Stimulated activated naive CD8-positive, alpha-beta T cell treated with anti-CD3 and anti-CD28 coated beads, Interleukin-15, amount 100 ng/mL, for 72 hours (primary cell): ENCODE results near the gene OPN3.
A peak's percentile ranks its signal among the peaks of the same experiment; 100 is the strongest.
"Not testable (repeated sequence)": the region's sequence is repeated elsewhere in the genome, so short reads cannot be mapped to it uniquely, and the experiment has no call there.

Source experiments
- ATAC-seq: fragments of 150-1000 bp; cut with Tn5 transposase; 2 replicates; pipeline ENCODE4 v1.10.0; 2021; ENCODE audit warnings: mild to moderate bottlenecking, moderate library complexity
- DNase-seq, 2 donors: peaks; one replicate each; pipeline ENCODE4 v3.0.0; 2021 to 2022
- H3K27ac Mint-ChIP-seq, 2 donors: one replicate each; pipeline ENCODE4 v1.8.0; 2022; ENCODE audit warnings: mild to moderate bottlenecking in 2 of 2, mixed read lengths in 2 of 2, moderate library complexity in 2 of 2
- H3K27me3 Mint-ChIP-seq: one replicate; pipeline ENCODE4 v1.8.0; 2022; ENCODE audit warnings: mixed read lengths
- H3K4me1 Mint-ChIP-seq: one replicate; pipeline ENCODE4 v1.8.0; 2022; ENCODE audit warnings: mild to moderate bottlenecking, mixed read lengths
- H3K4me3 Mint-ChIP-seq, 2 donors: one replicate each; pipeline ENCODE4 v1.8.0; 2022; ENCODE audit warnings: mild to moderate bottlenecking in 2 of 2, mixed read lengths in 2 of 2, moderate library complexity in 1 of 2
- H3K9me3 Mint-ChIP-seq, 2 donors: one replicate each; pipeline ENCODE4 v1.8.0; 2022; ENCODE audit warnings: mixed read lengths in 2 of 2

Gene OPN3

GRCh38 chr1:241640149-241640866 is at the start of gene OPN3, which contains the start of gene CHML:
Gene OPN3 (minus strand): TSS chr1:241640369. CDS start chr1:241640254, 115 bp downstream.
Gene CHML (minus strand): TSS chr1:241640369. CDS start chr1:241635766, 4,603 bp downstream.
- ATAC-seq (peak; percentile 97), DNase-seq (peak; percentile 90 to 92)
- Mint-ChIP-seq H3K4me1 (peaks cover 52% of the 10 kb centered on the region), H3K27me3 (no peaks in the 10 kb centered on the region), H3K27ac (peak within 1 kb of the TSS; percentile 91 to 93), H3K4me3 (peak within 1 kb of the TSS; percentile 81 to 89), H3K9me3 (peaks cover 11 to 19% of the 10 kb centered on the region in 2 donors)

GRCh38 chr1:241688940-241689368 is 48.8 kb upstream of the OPN3 start:
- H3K4me1 Mint-ChIP-seq = no peaks in the 10 kb centered on the region
- no peak for DNase-seq
- H3K4me3 Mint-ChIP-seq = no peak overlapping the region
- no peak for ATAC-seq
- H3K27me3 Mint-ChIP-seq = no peaks in the 10 kb centered on the region
- H3K27ac Mint-ChIP-seq = no peak overlapping the region
- no peaks in the 10 kb centered on the region for H3K9me3 Mint-ChIP-seq

GRCh38 chr1:241684108-241684507 is 43.9 kb upstream of the OPN3 start:
- Mint-ChIP-seq H3K27me3 (no peaks in the 10 kb centered on the region), H3K4me1 (no peaks in the 10 kb centered on the region), H3K9me3 (peaks cover 6 to 11% of the 10 kb centered on the region in 2 donors), H3K4me3 (no peak overlapping the region), H3K27ac (no peak overlapping the region)
- no peak for DNase-seq
- ATAC-seq = no peak

GRCh38 chr1:241682921-241683320 is 42.8 kb upstream of the OPN3 start:
- H3K4me3 Mint-ChIP-seq = no peak overlapping the region
- ATAC-seq (no peak), DNase-seq (no peak)
- peaks cover 6 to 11% of the 10 kb centered on the region in 2 donors for H3K9me3 Mint-ChIP-seq
- H3K4me1 Mint-ChIP-seq = peaks cover 2% of the 10 kb centered on the region
- H3K27me3 Mint-ChIP-seq = no peaks in the 10 kb centered on the region
- no peak overlapping the region for H3K27ac Mint-ChIP-seq

- H3K4me1 Mint-ChIP-seq, ATAC-seq: not testable (repeated sequence)
These were observed 41.8 kb upstream of the OPN3 start for GRCh38 chr1:241681861-241682448.

GRCh38 chr1:241679961-241680360 is 39.8 kb upstream of the OPN3 start:
- Mint-ChIP-seq H3K27ac (no peak overlapping the region), H3K9me3 (peaks cover 6 to 11% of the 10 kb centered on the region in 2 donors), H3K4me1 (peaks cover 18% of the 10 kb centered on the region), H3K27me3 (no peaks in the 10 kb centered on the region), H3K4me3 (no peak overlapping the region)
- no peak for ATAC-seq
- no peak for DNase-seq

More at GRCh38 chr1:241681861-241682448, 41.8 kb upstream of the OPN3 start:
- H3K4me3 Mint-ChIP-seq, H3K27ac Mint-ChIP-seq, H3K27me3 Mint-ChIP-seq, DNase-seq: not testable (repeated sequence)
- H3K9me3 Mint-ChIP-seq = peaks cover 6 to 11% of the 10 kb centered on the region in 2 donors

GRCh38 chr1:241679404-241679803 is 39.2 kb upstream of the OPN3 start:
- DNase-seq = no peak
- ATAC-seq = no peak
- no peak overlapping the region for H3K27ac Mint-ChIP-seq
- peaks cover 6 to 11% of the 10 kb centered on the region in 2 donors for H3K9me3 Mint-ChIP-seq
- H3K4me3 Mint-ChIP-seq = no peak overlapping the region
- no peaks in the 10 kb centered on the region for H3K27me3 Mint-ChIP-seq
- H3K4me1 Mint-ChIP-seq = peaks cover 18% of the 10 kb centered on the region

- Mint-ChIP-seq H3K9me3 (peaks cover 6 to 11% of the 10 kb centered on the region in 2 donors), H3K27ac (no peak overlapping the region), H3K27me3 (no peaks in the 10 kb centered on the region), H3K4me1 (peaks cover 18% of the 10 kb centered on the region), H3K4me3 (no peak overlapping the region)
- DNase-seq (no peak), ATAC-seq (no peak)
These were observed 38.4 kb upstream of the OPN3 start for GRCh38 chr1:241678536-241678935.

GRCh38 chr1:241677201-241677600 is 37.0 kb upstream of the OPN3 start:
- ATAC-seq = peak; percentile 98
- peak overlapping the region; percentile 44 to 66 for H3K4me3 Mint-ChIP-seq
- DNase-seq = peak; percentile 35 to 38

GRCh38 chr1:241675983-241676382 is 35.8 kb upstream of the OPN3 start:
- H3K27ac Mint-ChIP-seq = peak overlapping the region; percentile 54 to 86
- H3K27me3 Mint-ChIP-seq = no peaks in the 10 kb centered on the region
- ATAC-seq (no peak), DNase-seq (no peak)
- H3K4me3 Mint-ChIP-seq = no peak overlapping the region
- no peaks in the 10 kb centered on the region for H3K9me3 Mint-ChIP-seq
- peaks cover 40% of the 10 kb centered on the region for H3K4me1 Mint-ChIP-seq

More at GRCh38 chr1:241677201-241677600, 37.0 kb upstream of the OPN3 start:
- H3K9me3 Mint-ChIP-seq = peaks cover 6 to 11% of the 10 kb centered on the region in 2 donors
- peak overlapping the region in 1 of 2 donors; percentile 70 for H3K27ac Mint-ChIP-seq
- H3K27me3 Mint-ChIP-seq = no peaks in the 10 kb centered on the region
- peaks cover 28% of the 10 kb centered on the region for H3K4me1 Mint-ChIP-seq

GRCh38 chr1:241674805-241675384 is 34.7 kb upstream of the OPN3 start:
- Mint-ChIP-seq H3K27me3 (no peaks in the 10 kb centered on the region), H3K4me3 (no peak overlapping the region), H3K27ac (peak overlapping the region in 1 of 2 donors; percentile 76), H3K4me1 (peaks cover 48% of the 10 kb centered on the region), H3K9me3 (no peaks in the 10 kb centered on the region)
- DNase-seq = no peak
- no peak for ATAC-seq

- Mint-ChIP-seq H3K4me3 (no peak overlapping the region), H3K9me3 (peaks cover 0 to 9% of the 10 kb centered on the region in 2 donors), H3K4me1 (peaks cover 54% of the 10 kb centered on the region), H3K27ac (peak overlapping the region in 1 of 2 donors; percentile 3), H3K27me3 (no peaks in the 10 kb centered on the region)
- DNase-seq = no peak
- ATAC-seq = peak; percentile 41
These were observed 32.1 kb upstream of the OPN3 start for GRCh38 chr1:241672301-241672700.

GRCh38 chr1:241666419-241666818 is 26.2 kb upstream of the OPN3 start:
- Mint-ChIP-seq H3K27ac (no peak overlapping the region), H3K4me3 (no peak overlapping the region), H3K4me1 (peaks cover 26% of the 10 kb centered on the region), H3K9me3 (peaks cover 0 to 9% of the 10 kb centered on the region in 2 donors), H3K27me3 (no peaks in the 10 kb centered on the region)
- DNase-seq = no peak
- no peak for ATAC-seq

GRCh38 chr1:241660424-241660972 is 20.3 kb upstream of the OPN3 start:
- ATAC-seq (no peak), DNase-seq (no peak)
- Mint-ChIP-seq H3K27me3 (no peaks in the 10 kb centered on the region), H3K4me1 (no peaks in the 10 kb centered on the region), H3K4me3 (no peak overlapping the region), H3K27ac (no peak overlapping the region), H3K9me3 (no peaks in the 10 kb centered on the region)

- not testable (repeated sequence) for H3K27ac Mint-ChIP-seq, ATAC-seq, H3K9me3 Mint-ChIP-seq, H3K4me3 Mint-ChIP-seq, H3K4me1 Mint-ChIP-seq, H3K27me3 Mint-ChIP-seq, DNase-seq
These were observed 18.8 kb upstream of the OPN3 start for GRCh38 chr1:241659016-241659415.
